ENCODE results near the gene SPACA7. TPM values are rescaled to one million over a fixed set of nuclear protein-coding genes. Genes with fewer than 3 reads are reported as not detected.
A peak's percentile ranks its signal among the peaks of the same experiment; 100 is the strongest.

The SPACA7 gene
- total RNA-seq, 1 donor from 2014 or later: not detected

DNA sequence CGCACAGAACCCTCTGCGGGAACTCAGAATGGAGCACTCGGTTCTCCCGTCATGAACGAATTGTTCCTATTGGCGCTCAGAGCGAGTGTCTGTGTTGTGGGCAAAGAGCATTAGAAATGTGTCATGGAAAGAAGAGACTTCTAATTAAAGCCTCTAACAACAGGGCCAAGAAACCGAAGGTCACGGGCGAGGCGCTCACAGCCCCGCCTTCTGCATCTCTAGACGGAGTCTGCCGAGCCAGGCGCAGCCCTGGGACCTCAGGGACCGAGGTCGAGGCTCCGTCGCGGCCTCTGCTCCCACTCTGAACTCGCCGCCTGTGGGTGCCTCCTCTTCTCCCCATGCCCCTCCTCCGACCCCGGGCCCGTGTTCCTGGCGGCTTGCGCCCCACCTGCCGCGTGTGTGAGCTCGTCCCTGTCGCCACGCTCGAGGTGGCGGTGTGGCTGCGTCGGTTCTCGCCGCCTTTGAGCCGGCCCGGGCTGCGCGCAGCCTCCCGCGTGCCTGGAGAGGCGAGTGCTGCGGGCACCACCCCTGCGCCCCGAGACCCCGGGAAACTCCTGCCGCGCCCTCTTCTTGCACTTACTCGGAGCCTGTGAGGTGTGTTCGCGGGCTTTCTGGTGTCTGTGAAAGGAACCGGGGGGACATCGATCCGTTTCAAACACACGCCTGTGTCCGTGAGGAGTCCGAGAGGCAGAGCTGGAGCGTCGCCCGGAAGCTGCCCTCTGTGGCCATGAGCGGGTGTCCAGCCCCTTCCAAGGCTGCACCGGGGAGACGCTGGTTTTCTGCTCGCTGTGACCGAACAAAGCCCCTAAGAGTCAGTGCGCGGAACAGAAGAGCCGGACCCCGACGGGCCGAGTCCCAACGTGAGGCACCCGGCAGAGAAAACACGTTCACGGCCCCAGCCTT lies 45.4 kb upstream of the SPACA7 start:
- no peak overlapping the region for H3K27ac Mint-ChIP-seq (ENCODE audit: unreplicated experiment)
- no peak overlapping the region for H3K4me3 Mint-ChIP-seq (ENCODE audit: unreplicated experiment)
- H3K27me3 Mint-ChIP-seq (ENCODE audit: low read depth): peaks cover 7% of the 10 kb centered on the region
- H3K36me3 Mint-ChIP-seq (ENCODE audit: low read depth): no peaks in the 10 kb centered on the region
- H3K9me3 Mint-ChIP-seq (ENCODE audit: low read depth): no peaks in the 10 kb centered on the region
- DNase-seq (ENCODE audit: low spot score): peak; percentile 91
- peaks cover 10% of the 10 kb centered on the region for H3K4me1 Mint-ChIP-seq (ENCODE audit: low read depth)
- TF ChIP-seq, protein P1, sequence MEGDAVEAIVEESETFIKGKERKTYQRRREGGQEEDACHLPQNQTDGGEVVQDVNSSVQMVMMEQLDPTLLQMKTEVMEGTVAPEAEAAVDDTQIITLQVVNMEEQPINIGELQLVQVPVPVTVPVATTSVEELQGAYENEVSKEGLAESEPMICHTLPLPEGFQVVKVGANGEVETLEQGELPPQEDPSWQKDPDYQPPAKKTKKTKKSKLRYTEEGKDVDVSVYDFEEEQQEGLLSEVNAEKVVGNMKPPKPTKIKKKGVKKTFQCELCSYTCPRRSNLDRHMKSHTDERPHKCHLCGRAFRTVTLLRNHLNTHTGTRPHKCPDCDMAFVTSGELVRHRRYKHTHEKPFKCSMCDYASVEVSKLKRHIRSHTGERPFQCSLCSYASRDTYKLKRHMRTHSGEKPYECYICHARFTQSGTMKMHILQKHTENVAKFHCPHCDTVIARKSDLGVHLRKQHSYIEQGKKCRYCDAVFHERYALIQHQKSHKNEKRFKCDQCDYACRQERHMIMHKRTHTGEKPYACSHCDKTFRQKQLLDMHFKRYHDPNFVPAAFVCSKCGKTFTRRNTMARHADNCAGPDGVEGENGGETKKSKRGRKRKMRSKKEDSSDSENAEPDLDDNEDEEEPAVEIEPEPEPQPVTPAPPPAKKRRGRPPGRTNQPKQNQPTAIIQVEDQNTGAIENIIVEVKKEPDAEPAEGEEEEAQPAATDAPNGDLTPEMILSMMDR (IDR thresholded peaks at IDR 0.05): no peak

DNA sequence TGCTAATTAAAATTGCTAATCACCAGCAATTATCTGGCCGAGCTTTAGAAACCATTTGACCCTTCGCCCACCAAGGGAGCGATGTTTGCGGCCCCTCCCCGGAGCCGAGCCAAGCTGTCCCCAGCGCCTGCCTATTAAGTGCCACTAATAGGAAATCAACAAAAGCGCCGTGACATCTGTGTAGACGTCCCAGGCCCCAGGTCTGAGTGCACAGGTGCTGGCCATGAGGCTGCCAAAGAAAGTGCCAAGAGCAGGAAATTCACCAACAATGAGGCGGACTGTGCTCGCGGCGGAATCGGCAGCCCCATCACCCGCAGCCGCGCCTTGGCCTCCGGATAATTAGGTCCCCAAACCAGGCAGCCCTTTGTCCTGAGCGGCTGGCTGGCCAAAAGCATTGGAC lies 44.5 kb upstream of the SPACA7 start:
- H3K36me3 Mint-ChIP-seq (ENCODE audit: low read depth): no peaks in the 10 kb centered on the region
- peaks cover 5% of the 10 kb centered on the region for H3K4me1 Mint-ChIP-seq (ENCODE audit: low read depth)
- H3K4me3 Mint-ChIP-seq (ENCODE audit: unreplicated experiment): no peak overlapping the region
- H3K9me3 Mint-ChIP-seq (ENCODE audit: low read depth): peaks cover 2% of the 10 kb centered on the region
- H3K27ac Mint-ChIP-seq (ENCODE audit: unreplicated experiment): no peak overlapping the region
- TF ChIP-seq, protein P1 (IDR thresholded peaks at IDR 0.05): no peak
- no peak for DNase-seq (ENCODE audit: low spot score)
- peaks cover 7% of the 10 kb centered on the region for H3K27me3 Mint-ChIP-seq (ENCODE audit: low read depth)

DNA sequence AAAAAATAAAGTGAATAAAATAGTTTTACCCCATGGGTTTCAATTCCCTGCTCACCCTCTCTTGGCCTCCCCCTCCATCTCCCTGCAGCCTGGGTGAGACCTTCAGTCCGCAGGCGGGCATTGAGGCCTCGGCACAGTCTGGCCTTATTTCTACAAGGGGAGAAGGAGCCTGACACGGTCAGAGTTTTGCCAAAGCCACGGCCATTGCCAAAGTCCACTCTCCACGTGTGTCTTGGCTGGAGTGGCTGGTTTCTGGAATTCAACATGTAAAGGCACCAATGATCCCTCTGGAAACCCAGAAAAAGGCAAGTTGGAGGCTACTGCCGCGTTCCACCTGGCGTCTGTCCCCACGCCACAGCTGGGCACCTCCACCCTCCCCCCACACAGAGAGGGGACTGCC lies 43.4 kb upstream of the SPACA7 start:
- Mint-ChIP-seq H3K4me1 (ENCODE audit: low read depth) (peaks cover 5% of the 10 kb centered on the region), H3K4me3 (ENCODE audit: unreplicated experiment) (no peak overlapping the region), H3K27ac (ENCODE audit: unreplicated experiment) (no peak overlapping the region), H3K9me3 (ENCODE audit: low read depth) (peaks cover 13% of the 10 kb centered on the region), H3K36me3 (ENCODE audit: low read depth) (no peaks in the 10 kb centered on the region), H3K27me3 (ENCODE audit: low read depth) (peaks cover 7% of the 10 kb centered on the region)
- no peak for DNase-seq (ENCODE audit: low spot score)
- TF ChIP-seq, protein P1 (IDR thresholded peaks at IDR 0.05): no peak

DNA sequence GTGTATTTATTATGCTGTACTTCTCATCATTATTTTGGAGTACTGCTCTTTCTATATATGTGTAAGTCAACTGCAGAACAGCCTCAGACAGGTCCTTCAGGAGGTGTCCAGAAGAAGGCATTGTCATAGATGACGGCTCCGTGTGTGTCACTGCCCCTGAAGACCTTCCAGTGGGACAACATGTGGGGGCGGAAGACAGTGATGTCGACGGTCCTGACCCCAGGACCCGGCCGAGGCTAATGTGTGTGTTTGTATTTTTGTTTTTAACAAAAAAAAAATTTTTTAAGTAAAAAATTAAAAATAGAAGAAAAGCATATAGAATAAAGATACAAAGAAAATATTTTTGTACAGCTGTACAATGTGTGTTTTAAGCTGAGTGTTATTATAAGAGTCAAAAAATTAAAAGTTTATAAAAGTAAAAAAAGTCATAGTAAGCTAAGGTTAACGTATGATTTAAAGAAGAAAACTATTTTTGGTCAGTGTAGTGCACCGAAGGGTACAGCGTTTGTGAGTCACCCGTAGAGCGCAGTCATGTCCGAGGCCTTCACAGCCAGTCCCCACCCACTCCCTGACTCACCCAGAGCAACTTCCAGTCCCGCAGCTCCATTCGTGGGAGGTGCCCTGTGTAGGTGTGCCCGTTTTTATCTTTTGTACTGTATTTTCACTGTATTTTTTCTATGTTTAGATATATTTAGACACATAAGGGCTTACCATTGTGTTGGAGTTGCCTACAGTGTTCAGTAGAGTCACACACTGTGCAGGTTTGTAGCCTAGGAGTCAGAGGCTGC lies 42.2 kb upstream of the SPACA7 start:
- peaks cover 16% of the 10 kb centered on the region for H3K9me3 Mint-ChIP-seq (ENCODE audit: low read depth)
- H3K36me3 Mint-ChIP-seq (ENCODE audit: low read depth): no peaks in the 10 kb centered on the region
- H3K4me3 Mint-ChIP-seq (ENCODE audit: unreplicated experiment): no peak overlapping the region
- no peak for DNase-seq (ENCODE audit: low spot score)
- peaks cover 5% of the 10 kb centered on the region for H3K4me1 Mint-ChIP-seq (ENCODE audit: low read depth)
- no peak overlapping the region for H3K27ac Mint-ChIP-seq (ENCODE audit: unreplicated experiment)
- TF ChIP-seq, protein P1 (IDR thresholded peaks at IDR 0.05): no peak
- peaks cover 6% of the 10 kb centered on the region for H3K27me3 Mint-ChIP-seq (ENCODE audit: low read depth)

DNA sequence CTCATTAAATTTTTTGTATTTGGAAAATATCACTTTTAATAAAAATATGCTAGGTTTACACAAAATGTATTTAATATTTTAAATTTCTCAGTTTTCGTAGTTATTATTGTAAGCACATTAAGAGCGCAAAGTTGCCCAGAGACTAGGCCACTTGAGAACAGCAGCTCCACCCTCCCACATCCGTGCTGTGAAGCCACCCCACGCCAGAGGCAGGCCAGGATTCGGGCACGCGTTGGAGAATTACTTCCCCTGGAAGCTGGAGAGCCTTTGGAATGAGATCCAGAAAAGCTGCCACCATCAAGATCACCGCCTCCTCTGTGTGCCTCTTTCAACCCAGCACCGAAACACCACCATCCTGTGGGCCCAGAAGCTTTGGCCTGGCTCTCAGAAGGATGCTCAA lies 41.0 kb upstream of the SPACA7 start:
- peaks cover 2% of the 10 kb centered on the region for H3K27me3 Mint-ChIP-seq (ENCODE audit: low read depth)
- H3K9me3 Mint-ChIP-seq (ENCODE audit: low read depth): peaks cover 18% of the 10 kb centered on the region
- H3K4me3 Mint-ChIP-seq (ENCODE audit: unreplicated experiment): no peak overlapping the region
- no peaks in the 10 kb centered on the region for H3K36me3 Mint-ChIP-seq (ENCODE audit: low read depth)
- no peak overlapping the region for H3K27ac Mint-ChIP-seq (ENCODE audit: unreplicated experiment)
- TF ChIP-seq, protein P1 (IDR thresholded peaks at IDR 0.05): no peak
- DNase-seq (ENCODE audit: low spot score): no peak
- peaks cover 5% of the 10 kb centered on the region for H3K4me1 Mint-ChIP-seq (ENCODE audit: low read depth)

Measured in chondrocyte (in vitro differentiated cells).